Measurements from ENCODE around the gene SMAP2.

The SMAP2 gene

GRCh38 chr1:40391688-40392145 is 18.2 kb downstream of the SMAP2 start:
- DNase-seq: no peak

- DNase-seq: no peak
Observed at GRCh38 chr1:40392221-40392620, 18.7 kb downstream of the SMAP2 start.

- no peak for DNase-seq
Observed at GRCh38 chr1:40393173-40393572, 19.6 kb downstream of the SMAP2 start.

- DNase-seq: no peak
Observed at GRCh38 chr1:40394491-40395172, 21.1 kb downstream of the SMAP2 start.

GRCh38 chr1:40395190-40396175 is 22.0 kb downstream of the SMAP2 start:
- no peak for DNase-seq

GRCh38 chr1:40396420-40396819 is 22.9 kb downstream of the SMAP2 start:
- no peak for DNase-seq

GRCh38 chr1:40397258-40397657 is 23.7 kb downstream of the SMAP2 start:
- no peak for DNase-seq

GRCh38 chr1:40399984-40400704 is 26.6 kb downstream of the SMAP2 start:
- no peak for DNase-seq

- no peak for DNase-seq
Observed at GRCh38 chr1:40401473-40402201, 28.1 kb downstream of the SMAP2 start.

- DNase-seq: no peak
Observed at GRCh38 chr1:40404670-40405462, 31.3 kb downstream of the SMAP2 start.

- no peak for DNase-seq
Observed at GRCh38 chr1:40405812-40406211, 32.3 kb downstream of the SMAP2 start.

- no peak for DNase-seq
Observed at GRCh38 chr1:40407453-40407852, 33.9 kb downstream of the SMAP2 start.

GRCh38 chr1:40409467-40409866 is 35.9 kb downstream of the SMAP2 start:
- DNase-seq: no peak

GRCh38 chr1:40411294-40411693 is 37.8 kb downstream of the SMAP2 start:
- DNase-seq: no peak

- no peak for DNase-seq
Observed at GRCh38 chr1:40411843-40412242, 38.3 kb downstream of the SMAP2 start.

- DNase-seq: no peak
Observed at GRCh38 chr1:40413527-40414252, 40.2 kb downstream of the SMAP2 start.

GRCh38 chr1:40414331-40414730 is 40.8 kb downstream of the SMAP2 start:
- no peak for DNase-seq

- DNase-seq: no peak
Observed at GRCh38 chr1:40416709-40417108, 43.2 kb downstream of the SMAP2 start.

- DNase-seq: no peak
Observed at GRCh38 chr1:40421431-40422384, 48.2 kb downstream of the SMAP2 start.
